ENCODE measurements around the gene DUSP16.

DUSP16 gene

GRCh38 chr12:12447236-12447635 is 115.4 kb downstream of the DUSP16 start:
- no peak for TF ChIP-seq CTCF (IDR thresholded peaks at IDR 0.05; ENCODE audit: low read depth, low read length)
- Histone ChIP-seq H3K36me3 (no peaks in the 10 kb centered on the region), H3K27ac (no peak overlapping the region), H3K9me3 (ENCODE audit: severe bottlenecking) (no peaks in the 10 kb centered on the region), H3K4me3 (ENCODE audit: low read depth, low read length) (no peak overlapping the region), H3K27me3 (ENCODE audit: insufficient read depth, low read depth, severe bottlenecking) (no peaks in the 10 kb centered on the region)
- DNase-seq = no peak

DNA sequence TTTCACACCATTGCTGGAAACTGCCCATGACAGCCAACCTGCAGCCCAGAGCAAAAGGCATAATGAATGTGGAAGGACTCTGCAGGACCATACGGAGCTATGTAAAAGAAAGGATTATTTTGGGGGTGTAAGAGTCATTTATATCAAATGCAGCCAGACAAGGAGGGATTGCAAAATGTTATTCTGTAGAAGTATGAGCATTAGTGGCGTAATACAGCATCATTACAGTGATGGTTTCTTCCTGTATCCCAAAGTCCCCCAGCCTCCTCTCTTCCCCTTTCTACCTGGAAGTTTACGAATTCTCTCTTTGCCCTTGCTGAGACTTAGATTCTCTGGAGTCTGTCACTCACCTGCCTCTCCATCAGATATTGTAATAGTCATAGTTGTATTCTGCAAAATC is 115.9 kb downstream of the DUSP16 start:
- Histone ChIP-seq H3K27me3 (ENCODE audit: insufficient read depth, low read depth, severe bottlenecking) (no peaks in the 10 kb centered on the region), H3K4me3 (ENCODE audit: low read depth, low read length) (no peak overlapping the region), H3K36me3 (no peaks in the 10 kb centered on the region), H3K9me3 (ENCODE audit: severe bottlenecking) (no peaks in the 10 kb centered on the region), H3K27ac (no peak overlapping the region)
- DNase-seq = no peak
- no peak for TF ChIP-seq CTCF (IDR thresholded peaks at IDR 0.05; ENCODE audit: low read depth, low read length)

GRCh38 chr12:12445882-12446181 is 116.8 kb downstream of the DUSP16 start:
- TF ChIP-seq CTCF (IDR thresholded peaks at IDR 0.05; ENCODE audit: low read depth, low read length) = no peak
- Histone ChIP-seq H3K4me3 (ENCODE audit: low read depth, low read length) (no peak overlapping the region), H3K36me3 (no peaks in the 10 kb centered on the region; the same call in 1 of the 2 replicates), H3K9me3 (ENCODE audit: severe bottlenecking) (no peaks in the 10 kb centered on the region), H3K27ac (no peak overlapping the region), H3K27me3 (ENCODE audit: insufficient read depth, low read depth, severe bottlenecking) (no peaks in the 10 kb centered on the region)
- DNase-seq = no peak

GRCh38 chr12:12445165-12445881 is 117.3 kb downstream of the DUSP16 start:
- Histone ChIP-seq H3K27ac (no peak overlapping the region), H3K27me3 (ENCODE audit: insufficient read depth, low read depth, severe bottlenecking) (no peaks in the 10 kb centered on the region), H3K4me3 (ENCODE audit: low read depth, low read length) (no peak overlapping the region), H3K36me3 (no peaks in the 10 kb centered on the region; the same call in 1 of the 2 replicates), H3K9me3 (ENCODE audit: severe bottlenecking) (no peaks in the 10 kb centered on the region)
- TF ChIP-seq CTCF (IDR thresholded peaks at IDR 0.05; ENCODE audit: low read depth, low read length) = no peak
- DNase-seq = no peak

DNA sequence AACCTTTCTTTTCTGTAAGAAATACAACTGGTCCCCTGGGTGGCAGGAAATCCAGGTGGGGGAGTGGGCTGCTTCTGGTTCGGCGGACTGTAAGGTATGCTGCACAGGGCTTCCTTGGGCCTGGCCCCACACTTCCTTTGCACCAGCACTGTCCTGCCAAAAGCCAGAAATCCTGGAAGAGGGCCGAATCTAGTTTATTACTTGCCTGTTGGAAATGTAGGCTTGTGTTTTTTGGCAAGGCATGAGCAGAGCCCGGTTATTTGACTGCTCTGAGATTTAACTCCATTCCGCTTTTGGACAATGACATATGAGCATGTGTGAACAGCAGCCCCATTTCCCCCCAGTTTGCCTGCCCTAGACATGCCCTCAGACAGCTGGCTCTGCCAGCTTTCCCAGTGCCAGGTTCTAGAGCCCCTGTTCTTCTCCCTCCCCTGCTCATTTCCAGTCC is 119.2 kb downstream of the DUSP16 start:
- H3K27ac ChIP-seq = no peak overlapping the region
- DNase-seq = no peak
- no peak overlapping the region for H3K4me3 ChIP-seq (ENCODE audit: low read depth, low read length)
- H3K9me3 ChIP-seq (ENCODE audit: severe bottlenecking) = no peaks in the 10 kb centered on the region
- no peaks in the 10 kb centered on the region; the same call in 1 of the 2 replicates for H3K36me3 ChIP-seq
- H3K27me3 ChIP-seq (ENCODE audit: insufficient read depth, low read depth, severe bottlenecking) = no peaks in the 10 kb centered on the region
- TF ChIP-seq CTCF (IDR thresholded peaks at IDR 0.05; ENCODE audit: low read depth, low read length) = no peak

DNA sequence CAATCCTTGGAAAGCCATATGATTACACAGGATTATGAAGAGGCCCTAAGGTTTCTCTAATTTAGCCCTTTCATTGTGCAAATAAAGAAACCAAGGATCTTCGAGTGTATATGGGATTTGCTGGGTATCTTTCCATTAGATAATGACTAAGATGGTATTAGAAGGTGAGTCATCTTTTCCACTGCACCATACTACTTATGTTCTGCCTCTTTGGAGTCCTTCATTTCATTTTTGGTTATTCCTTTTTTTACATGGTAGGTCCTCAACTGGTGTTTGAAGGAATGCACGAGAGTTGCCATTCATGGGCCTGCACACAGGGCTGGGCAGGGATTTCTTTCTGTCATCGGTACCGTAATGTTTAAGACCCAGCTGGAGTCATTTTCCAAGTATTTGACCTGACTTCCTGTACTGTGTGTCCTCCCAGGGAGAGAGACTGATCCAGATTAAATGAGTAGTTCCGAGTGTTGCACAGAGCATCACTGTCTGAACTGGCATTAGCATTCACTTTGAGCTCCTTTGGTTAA is 120.1 kb downstream of the DUSP16 start:
- Histone ChIP-seq H3K27me3 (ENCODE audit: insufficient read depth, low read depth, severe bottlenecking) (no peaks in the 10 kb centered on the region), H3K27ac (peak overlapping the region; percentile 24; the same call in 1 of the 2 replicates), H3K9me3 (ENCODE audit: severe bottlenecking) (no peaks in the 10 kb centered on the region), H3K36me3 (no peaks in the 10 kb centered on the region; the same call in 1 of the 2 replicates), H3K4me3 (ENCODE audit: low read depth, low read length) (no peak overlapping the region)
- no peak for TF ChIP-seq CTCF (IDR thresholded peaks at IDR 0.05; ENCODE audit: low read depth, low read length)
- peak; percentile 33 for DNase-seq

Measured in WERI-Rb-1 (cell line).